DND-41 (cell line): ENCODE data around the gene PACRG.

Source experiments
- EZH2 ChIP-seq: IDR thresholded peaks from 3 replicates; pipeline ENCODE4 v1.6.1; 2012; ENCODE audit warnings: borderline replicate concordance, low read depth, mild to moderate bottlenecking, moderate library complexity, low read length, inconsistent platforms; ENCODE audit not compliant: severe bottlenecking
- TF ChIP-seq, protein P1 (sequence below): IDR thresholded peaks from 2 replicates; pipeline ENCODE4 v1.5.1; 2012; ENCODE audit warnings: borderline replicate concordance, low read length, moderate library complexity, mild to moderate bottlenecking; ENCODE audit not compliant: poor library complexity, severe bottlenecking; ENCODE audit errors: extremely low read depth

DNA sequence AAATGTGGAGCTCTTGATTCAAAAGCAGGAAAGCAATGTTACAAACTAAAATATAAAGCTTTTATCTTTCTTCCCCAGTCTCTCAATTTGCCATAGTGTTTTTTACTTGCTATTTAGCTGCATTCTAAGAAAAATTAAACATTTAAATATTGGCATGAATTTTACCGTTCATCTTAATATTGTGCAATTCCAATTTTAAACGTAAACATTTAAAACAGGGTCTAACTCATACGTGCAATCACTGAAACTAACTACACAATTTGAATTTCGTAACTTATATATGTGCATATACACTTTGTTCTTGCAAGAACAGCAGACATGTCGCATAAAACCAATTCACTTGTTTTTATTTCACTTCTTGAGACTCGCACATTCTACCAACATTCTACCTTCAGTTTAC lies 405.9 kb downstream of the PACRG start:
- TF ChIP-seq, protein P1, sequence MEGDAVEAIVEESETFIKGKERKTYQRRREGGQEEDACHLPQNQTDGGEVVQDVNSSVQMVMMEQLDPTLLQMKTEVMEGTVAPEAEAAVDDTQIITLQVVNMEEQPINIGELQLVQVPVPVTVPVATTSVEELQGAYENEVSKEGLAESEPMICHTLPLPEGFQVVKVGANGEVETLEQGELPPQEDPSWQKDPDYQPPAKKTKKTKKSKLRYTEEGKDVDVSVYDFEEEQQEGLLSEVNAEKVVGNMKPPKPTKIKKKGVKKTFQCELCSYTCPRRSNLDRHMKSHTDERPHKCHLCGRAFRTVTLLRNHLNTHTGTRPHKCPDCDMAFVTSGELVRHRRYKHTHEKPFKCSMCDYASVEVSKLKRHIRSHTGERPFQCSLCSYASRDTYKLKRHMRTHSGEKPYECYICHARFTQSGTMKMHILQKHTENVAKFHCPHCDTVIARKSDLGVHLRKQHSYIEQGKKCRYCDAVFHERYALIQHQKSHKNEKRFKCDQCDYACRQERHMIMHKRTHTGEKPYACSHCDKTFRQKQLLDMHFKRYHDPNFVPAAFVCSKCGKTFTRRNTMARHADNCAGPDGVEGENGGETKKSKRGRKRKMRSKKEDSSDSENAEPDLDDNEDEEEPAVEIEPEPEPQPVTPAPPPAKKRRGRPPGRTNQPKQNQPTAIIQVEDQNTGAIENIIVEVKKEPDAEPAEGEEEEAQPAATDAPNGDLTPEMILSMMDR: no peak
- no peak for TF ChIP-seq EZH2
